ENCODE results near the gene PPFIA2. TPM values are rescaled to one million over a fixed set of nuclear protein-coding genes. Genes with fewer than 3 reads are reported as not detected.

The PPFIA2 gene
- polyA plus RNA-seq, 1 of the 3 experiments (the other 2 are of a cell fraction): not detected

- Histone ChIP-seq H3K27ac (ENCODE audit: low read depth in 2 of 2, low read length in 1 of 2) (no peak overlapping the region), H3K36me3 (replicated peaks in 1 of 2; ENCODE audit: control insufficient read depth in 1 of 2, insufficient read depth in 2 of 2, low read length in 1 of 2) (no peaks in the 10 kb centered on the region), H3K79me2 (ENCODE audit: insufficient read depth) (no peaks in the 10 kb centered on the region), H3K4me2 (no peak overlapping the region), H2AFZ (ENCODE audit: low read depth) (no peak overlapping the region), H3K27me3 (ENCODE audit: insufficient read depth) (no peaks in the 10 kb centered on the region), H3K4me1 (ENCODE audit: control insufficient read depth in 1 of 2, insufficient read depth in 2 of 2, low read depth in 1 of 2, low read length in 1 of 2) (no peaks in the 10 kb centered on the region), H4K20me1 (ENCODE audit: insufficient read depth) (no peaks in the 10 kb centered on the region), H3K9ac (no peak overlapping the region), H3K4me3 (ENCODE audit: low read depth in 2 of 2, low read length in 1 of 2) (no peak overlapping the region), H3F3A (replicated peaks; ENCODE audit: insufficient read depth) (peaks cover 4% of the 10 kb centered on the region), H3K9me2 (no peaks in the 10 kb centered on the region), H3K9me3 (no peaks in the 10 kb centered on the region)
- no peak for TF ChIP-seq RFX5 (IDR thresholded peaks at IDR 0.05; ENCODE audit: low read length)
- no peak for TF ChIP-seq POLR2AphosphoS5 (IDR thresholded peaks at IDR 0.05; ENCODE audit: low read depth, low read length)
- no peak for TF ChIP-seq TCF12 (IDR thresholded peaks at IDR 0.05)
- no peak for TF ChIP-seq FOSL2 (IDR thresholded peaks at IDR 0.05; ENCODE audit: borderline replicate concordance, low read depth)
- TF ChIP-seq NFIC (IDR thresholded peaks at IDR 0.05; ENCODE audit: borderline replicate concordance): no peak
- 4% methylated on average over 1 of the region's 1 CpG for WGBS (ENCODE audit: low lambda C conversion rate)
- ChIA-PET POLR2A (no interaction called here), CTCF (no interaction called here)
- no peak for DNase-seq
These were observed 120.0 kb downstream of the PPFIA2 start for GRCh38 chr12:81639196-81639595.

DNA sequence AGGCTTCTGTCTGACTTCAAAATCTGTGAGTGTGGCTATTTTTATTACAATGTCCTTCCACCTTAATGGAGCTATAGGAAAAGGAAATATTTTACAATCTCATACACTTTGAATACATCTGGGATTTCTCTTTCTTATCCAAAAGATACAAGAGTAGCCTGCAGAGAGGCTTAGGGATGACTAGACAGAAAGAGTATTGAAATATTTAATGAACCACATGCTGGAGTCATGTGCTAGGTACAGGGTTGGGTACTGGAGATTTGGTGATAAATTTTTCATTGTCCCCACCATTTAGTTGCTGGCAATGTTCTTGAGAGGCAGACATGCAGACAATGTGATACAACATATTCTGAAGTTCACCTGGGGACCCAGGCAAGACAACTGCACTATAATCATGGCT, 126.0 kb downstream of the PPFIA2 start:
- ChIA-PET POLR2A (no interaction called here), CTCF (interaction anchor here (0.6 to 1.3 kb wide), 4 partner anchors 11 to 725 kb away, joined by 3 to 6 read pairs (median 4); partner anchors contain the start of genes CCDC59 and METTL25)
- H3K4me2 ChIP-seq: no peak overlapping the region
- no peak overlapping the region for H3K4me3 ChIP-seq (ENCODE audit: low read depth in 2 of 2, low read length in 1 of 2)
- no peaks in the 10 kb centered on the region for H3K36me3 ChIP-seq (replicated peaks in 1 of 2; ENCODE audit: control insufficient read depth in 1 of 2, insufficient read depth in 2 of 2, low read length in 1 of 2)
- TF ChIP-seq RXRA (IDR thresholded peaks at IDR 0.05; ENCODE audit: borderline replicate concordance, low read depth): no peak
- no peak for TF ChIP-seq TCF12 (IDR thresholded peaks at IDR 0.05)
- no peak for TF ChIP-seq GABPA (IDR thresholded peaks at IDR 0.05; ENCODE audit: low read depth)
- TF ChIP-seq NFIC (IDR thresholded peaks at IDR 0.05; ENCODE audit: borderline replicate concordance): no peak
- TF ChIP-seq NRF1 (IDR thresholded peaks at IDR 0.05; ENCODE audit: low read depth, low read length): no peak
- TF ChIP-seq CHD2 (IDR thresholded peaks at IDR 0.05; ENCODE audit: low read length, partially characterized antibody): no peak
- no peak for TF ChIP-seq JUND (IDR thresholded peaks at IDR 0.05)
- TF ChIP-seq FOXJ3 (CRISPR knock-in tag; IDR thresholded peaks at IDR 0.05): no peak
- no peak for TF ChIP-seq USF1 (IDR thresholded peaks at IDR 0.05; ENCODE audit: borderline replicate concordance, low read depth)
- TF ChIP-seq, protein P1, sequence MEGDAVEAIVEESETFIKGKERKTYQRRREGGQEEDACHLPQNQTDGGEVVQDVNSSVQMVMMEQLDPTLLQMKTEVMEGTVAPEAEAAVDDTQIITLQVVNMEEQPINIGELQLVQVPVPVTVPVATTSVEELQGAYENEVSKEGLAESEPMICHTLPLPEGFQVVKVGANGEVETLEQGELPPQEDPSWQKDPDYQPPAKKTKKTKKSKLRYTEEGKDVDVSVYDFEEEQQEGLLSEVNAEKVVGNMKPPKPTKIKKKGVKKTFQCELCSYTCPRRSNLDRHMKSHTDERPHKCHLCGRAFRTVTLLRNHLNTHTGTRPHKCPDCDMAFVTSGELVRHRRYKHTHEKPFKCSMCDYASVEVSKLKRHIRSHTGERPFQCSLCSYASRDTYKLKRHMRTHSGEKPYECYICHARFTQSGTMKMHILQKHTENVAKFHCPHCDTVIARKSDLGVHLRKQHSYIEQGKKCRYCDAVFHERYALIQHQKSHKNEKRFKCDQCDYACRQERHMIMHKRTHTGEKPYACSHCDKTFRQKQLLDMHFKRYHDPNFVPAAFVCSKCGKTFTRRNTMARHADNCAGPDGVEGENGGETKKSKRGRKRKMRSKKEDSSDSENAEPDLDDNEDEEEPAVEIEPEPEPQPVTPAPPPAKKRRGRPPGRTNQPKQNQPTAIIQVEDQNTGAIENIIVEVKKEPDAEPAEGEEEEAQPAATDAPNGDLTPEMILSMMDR (IDR thresholded peaks at IDR 0.05): no peak
- TF ChIP-seq MEF2A (IDR thresholded peaks at IDR 0.05; ENCODE audit: borderline replicate concordance, low read depth): no peak
- no peak for TF ChIP-seq ELF1 (IDR thresholded peaks at IDR 0.05)
- no peak for TF ChIP-seq PBX3 (IDR thresholded peaks at IDR 0.05)
- no peak for TF ChIP-seq YY1 (IDR thresholded peaks at IDR 0.05; ENCODE audit: low read depth)
- TF ChIP-seq EZH2phosphoT487 (IDR thresholded peaks at IDR 0.05; ENCODE audit: borderline replicate concordance, low read depth): no peak
- TF ChIP-seq TAF1 (IDR thresholded peaks at IDR 0.05; ENCODE audit: borderline replicate concordance, low read depth, low read length): no peak
- TF ChIP-seq RCOR1 (IDR thresholded peaks at IDR 0.05; ENCODE audit: low read length): no peak
- H3K27me3 ChIP-seq (ENCODE audit: insufficient read depth): no peaks in the 10 kb centered on the region
- H2AFZ ChIP-seq (ENCODE audit: low read depth): no peak overlapping the region
- no peaks in the 10 kb centered on the region for H3K4me1 ChIP-seq (ENCODE audit: control insufficient read depth in 1 of 2, insufficient read depth in 2 of 2, low read depth in 1 of 2, low read length in 1 of 2)
- no peaks in the 10 kb centered on the region for H3F3A ChIP-seq (replicated peaks; ENCODE audit: insufficient read depth)
- no peaks in the 10 kb centered on the region for H3K79me2 ChIP-seq (ENCODE audit: insufficient read depth)
- no peaks in the 10 kb centered on the region for H4K20me1 ChIP-seq (ENCODE audit: insufficient read depth)
- DNase-seq: no peak
- H3K27ac ChIP-seq (ENCODE audit: low read depth in 2 of 2, low read length in 1 of 2): no peak overlapping the region
- H3K9ac ChIP-seq: no peak overlapping the region
- no peaks in the 10 kb centered on the region for H3K9me3 ChIP-seq
- no peaks in the 10 kb centered on the region for H3K9me2 ChIP-seq
